Epithelial cell of proximal tubule (primary cell): Measurements from ENCODE around the gene ERC2. TPM values are rescaled to one million over a fixed set of nuclear protein-coding genes. Genes with fewer than 3 reads are reported as not detected.

Experiments
- DNase-seq: peaks from one replicate; pipeline ENCODE4 v3.0.0-alpha.2; 2011; ENCODE audit warnings: low read depth
- H3K4me3 ChIP-seq: 2 replicates; pipeline ENCODE4 v1.5.1; 2011; ENCODE audit warnings: low read depth, mild to moderate bottlenecking, low read length
- total RNA-seq: library from RNA; depleted of rRNA; stranded (reverse); fragments of >200 nt; gene quantifications from 2 replicates; pipeline ENCODE4 v1.2.3, GENCODE V29; 2015
- TF ChIP-seq, protein P1 (sequence below): conservative IDR thresholded peaks from 2 replicates; pipeline ENCODE4 v1.5.1; 2012; ENCODE audit warnings: low read depth, mild to moderate bottlenecking, low read length

ERC2 gene
- total RNA-seq, 1 donor from 2014 or later: 2.7 TPM

- H3K4me3 ChIP-seq: no peak overlapping the region
- TF ChIP-seq, protein P1, sequence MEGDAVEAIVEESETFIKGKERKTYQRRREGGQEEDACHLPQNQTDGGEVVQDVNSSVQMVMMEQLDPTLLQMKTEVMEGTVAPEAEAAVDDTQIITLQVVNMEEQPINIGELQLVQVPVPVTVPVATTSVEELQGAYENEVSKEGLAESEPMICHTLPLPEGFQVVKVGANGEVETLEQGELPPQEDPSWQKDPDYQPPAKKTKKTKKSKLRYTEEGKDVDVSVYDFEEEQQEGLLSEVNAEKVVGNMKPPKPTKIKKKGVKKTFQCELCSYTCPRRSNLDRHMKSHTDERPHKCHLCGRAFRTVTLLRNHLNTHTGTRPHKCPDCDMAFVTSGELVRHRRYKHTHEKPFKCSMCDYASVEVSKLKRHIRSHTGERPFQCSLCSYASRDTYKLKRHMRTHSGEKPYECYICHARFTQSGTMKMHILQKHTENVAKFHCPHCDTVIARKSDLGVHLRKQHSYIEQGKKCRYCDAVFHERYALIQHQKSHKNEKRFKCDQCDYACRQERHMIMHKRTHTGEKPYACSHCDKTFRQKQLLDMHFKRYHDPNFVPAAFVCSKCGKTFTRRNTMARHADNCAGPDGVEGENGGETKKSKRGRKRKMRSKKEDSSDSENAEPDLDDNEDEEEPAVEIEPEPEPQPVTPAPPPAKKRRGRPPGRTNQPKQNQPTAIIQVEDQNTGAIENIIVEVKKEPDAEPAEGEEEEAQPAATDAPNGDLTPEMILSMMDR: no peak
- no peak for DNase-seq
Measured at GRCh38 chr3:56190771-56191305, 277.4 kb downstream of the ERC2 start.

- no peak for DNase-seq
- H3K4me3 ChIP-seq: no peak overlapping the region
- TF ChIP-seq, protein P1: no peak
Measured at GRCh38 chr3:56190130-56190529, 278.1 kb downstream of the ERC2 start.

DNA sequence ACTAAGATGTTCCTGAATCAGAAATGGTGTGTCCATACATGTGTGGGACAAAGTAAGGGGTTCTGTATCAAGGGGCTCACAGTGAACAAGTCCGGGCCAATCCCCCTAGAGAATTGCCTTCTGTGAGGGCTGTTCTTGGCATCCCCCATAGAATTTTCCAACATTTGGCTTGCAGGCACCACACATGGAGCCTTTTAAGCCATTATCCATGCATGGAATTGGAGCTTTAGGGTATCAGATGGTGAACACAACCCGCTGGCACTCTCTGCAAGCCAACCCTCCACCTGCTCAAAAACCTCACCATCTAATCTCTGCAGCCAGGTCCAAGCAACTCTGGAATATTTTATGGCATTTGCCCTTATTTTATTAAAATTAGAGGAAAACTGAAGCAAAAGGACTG, 278.7 kb downstream of the ERC2 start:
- H3K4me3 ChIP-seq: no peak overlapping the region
- TF ChIP-seq, protein P1: no peak
- DNase-seq: no peak

DNA sequence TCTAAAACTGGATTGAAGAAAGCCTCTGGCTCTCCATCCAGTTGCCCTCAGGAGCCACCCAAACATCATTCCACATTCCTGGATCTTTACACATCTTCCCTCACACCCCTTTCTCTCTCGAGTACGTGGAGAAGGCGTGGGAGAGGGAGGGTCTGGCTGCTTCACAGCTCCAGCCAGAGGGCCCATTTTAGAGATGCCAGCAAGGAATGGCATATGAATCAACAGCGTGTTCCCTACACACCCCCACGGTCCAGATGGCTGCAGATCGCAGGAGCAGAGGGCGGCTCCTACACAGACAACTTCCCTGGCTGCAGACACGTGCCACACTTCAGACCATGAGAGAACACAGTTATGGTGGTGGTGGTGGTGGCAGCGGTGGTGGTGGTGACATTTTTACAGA, 280.1 kb downstream of the ERC2 start:
- TF ChIP-seq, protein P1: no peak
- no peak overlapping the region for H3K4me3 ChIP-seq
- DNase-seq: no peak

DNA sequence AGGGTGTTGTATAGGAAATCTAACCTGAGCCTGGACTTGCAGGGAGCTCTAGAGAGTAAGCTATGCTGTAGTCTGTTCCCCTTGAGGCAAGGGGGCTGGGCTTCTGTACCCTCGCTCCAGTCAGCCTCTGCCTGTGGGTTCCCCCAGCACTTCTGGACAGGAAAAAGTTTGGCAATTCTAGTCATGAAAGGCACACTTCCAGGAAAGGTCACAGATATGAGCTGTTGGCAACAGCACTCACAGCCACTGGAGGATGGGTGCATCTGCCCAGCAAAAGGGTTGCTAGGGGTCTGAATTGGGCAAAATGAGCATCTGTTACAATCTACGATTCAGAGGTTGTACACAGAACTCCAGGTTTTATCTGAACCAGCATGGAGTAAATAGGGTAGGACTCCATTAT, 281.2 kb downstream of the ERC2 start:
- TF ChIP-seq, protein P1: no peak
- H3K4me3 ChIP-seq: no peak overlapping the region
- DNase-seq: no peak

DNA sequence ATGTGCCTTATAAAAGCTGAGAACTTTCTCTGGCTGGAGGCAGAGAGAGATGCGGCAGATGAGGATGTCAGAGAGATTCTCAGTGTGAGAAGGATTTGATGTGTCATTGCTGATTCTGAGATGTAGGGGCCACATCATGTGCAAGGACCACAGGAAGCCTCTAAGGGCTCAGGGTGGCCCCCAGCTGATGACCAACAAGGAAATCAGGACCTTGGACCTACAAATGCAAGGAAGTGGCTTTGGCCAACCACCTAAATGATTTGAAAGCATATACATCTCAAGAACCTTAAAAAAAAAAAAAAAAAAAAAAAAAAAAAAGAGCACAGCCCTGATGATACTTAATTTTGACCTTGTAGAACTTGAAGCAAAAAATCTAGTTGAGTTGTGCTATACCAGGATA, 282.4 kb downstream of the ERC2 start:
- TF ChIP-seq, protein P1: no peak
- no peak for DNase-seq
- no peak overlapping the region for H3K4me3 ChIP-seq

GRCh38 chr3:56183529-56183928, 284.7 kb downstream of the ERC2 start:
- TF ChIP-seq, protein P1: no peak
- no peak overlapping the region for H3K4me3 ChIP-seq

More at GRCh38 chr3:56183529-56183928, 284.7 kb downstream of the ERC2 start:
- DNase-seq: no peak
